Amniotic epithelial cell (primary cell): ENCODE results near the gene KBTBD4.

ENCODE experiments used
- DNase-seq: peaks from one replicate; pipeline ENCODE4 v3.0.0-alpha.2; 2010; ENCODE audit warnings: low read depth

The KBTBD4 gene

DNA sequence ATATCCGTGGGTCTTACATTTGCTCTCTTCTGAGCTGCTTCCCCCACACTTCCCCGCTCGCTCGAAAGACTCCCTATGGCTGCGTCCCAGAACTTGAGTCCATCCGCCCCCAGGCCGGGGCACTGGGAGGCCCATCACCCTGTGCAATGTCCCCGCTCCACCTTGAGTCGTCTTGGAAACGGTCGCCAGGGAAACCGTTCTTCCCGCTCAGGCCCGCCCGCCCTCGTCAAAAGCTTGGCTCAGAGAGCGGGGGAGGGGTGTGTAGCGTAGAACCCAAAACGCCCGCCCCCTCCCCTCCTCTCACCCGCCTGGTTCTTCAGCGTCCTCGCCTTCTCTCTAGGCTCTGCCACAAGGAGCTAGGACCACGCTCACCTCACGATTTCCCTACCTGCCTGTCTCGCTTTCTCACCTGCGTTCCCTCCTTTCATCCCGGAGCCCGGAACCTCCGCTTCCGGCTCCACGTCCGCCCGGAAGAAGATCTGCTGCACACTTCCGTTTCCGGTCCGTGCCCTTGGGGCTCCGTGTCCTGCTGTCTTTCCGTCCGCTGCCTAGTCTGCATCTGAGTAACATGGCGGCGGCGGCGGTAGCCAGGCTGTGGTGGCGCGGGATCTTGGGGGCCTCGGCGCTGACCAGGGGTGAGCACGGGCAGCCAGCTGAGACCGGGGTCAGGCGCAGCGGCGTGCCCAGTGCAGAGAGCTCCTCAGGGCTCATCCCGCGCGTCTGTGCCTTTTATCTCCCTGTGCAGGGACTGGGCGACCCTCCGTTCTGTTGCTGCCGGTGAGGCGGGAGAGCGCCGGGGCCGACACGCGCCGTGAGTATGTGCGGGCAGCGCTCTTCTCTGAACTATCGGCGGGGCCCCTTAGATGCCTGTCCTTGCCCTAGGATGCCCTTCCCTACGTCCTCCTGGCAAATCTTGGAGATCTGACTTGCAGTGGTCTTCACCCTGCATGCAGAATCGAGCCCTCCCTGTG lies at the start of gene KBTBD4, which contains the start of gene NDUFS3:
KBTBD4 (minus strand) TSS at position 447 of the 971 bp plus-strand sequence; CDS start at position 428, 19 bp downstream.
NDUFS3 (plus strand) TSS at position 551 of the 971 bp plus-strand sequence; CDS start at position 569, 18 bp downstream.
- peak; percentile 83 for DNase-seq

DNA sequence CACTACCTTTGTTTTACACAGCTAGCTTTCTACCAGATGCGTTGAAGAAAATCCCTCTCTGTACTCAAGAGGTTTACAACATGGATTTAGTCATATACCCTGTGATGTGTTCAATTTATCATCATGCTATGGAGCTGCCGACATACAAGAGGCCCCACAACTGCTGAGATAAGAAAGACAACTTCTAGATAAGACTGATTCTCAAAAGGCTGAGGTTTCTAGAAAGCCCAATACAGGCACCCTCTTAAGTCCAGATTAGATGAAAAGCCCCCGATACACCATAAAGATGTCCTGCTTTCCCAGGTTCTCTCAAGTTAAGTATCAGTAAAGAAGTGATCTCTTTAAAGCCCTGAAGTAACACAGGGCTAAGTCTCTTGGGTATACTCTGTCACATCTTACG lies 49.3 kb upstream of the KBTBD4 start:
- DNase-seq: peak; percentile 87

DNA sequence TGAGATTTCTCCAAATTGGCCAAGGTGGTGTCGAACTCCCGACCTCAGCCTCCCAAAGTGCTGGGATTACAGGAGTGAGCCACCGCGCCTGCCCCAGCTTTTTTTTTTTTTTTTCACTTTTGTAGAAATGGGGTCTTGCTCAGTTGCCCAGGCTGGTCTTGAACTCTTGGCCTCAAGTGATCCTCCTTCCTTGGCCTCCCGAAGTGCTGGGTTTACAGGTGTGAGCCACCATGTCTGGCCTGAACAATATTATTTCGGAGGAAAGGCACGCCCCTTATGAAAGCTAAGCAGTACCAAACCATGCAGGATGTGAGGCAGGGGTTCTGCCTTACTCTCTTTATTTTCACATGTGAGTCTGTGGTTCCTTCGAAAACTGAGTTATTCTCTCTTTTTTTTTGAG lies 47.5 kb upstream of the KBTBD4 start:
- DNase-seq: no peak

DNA sequence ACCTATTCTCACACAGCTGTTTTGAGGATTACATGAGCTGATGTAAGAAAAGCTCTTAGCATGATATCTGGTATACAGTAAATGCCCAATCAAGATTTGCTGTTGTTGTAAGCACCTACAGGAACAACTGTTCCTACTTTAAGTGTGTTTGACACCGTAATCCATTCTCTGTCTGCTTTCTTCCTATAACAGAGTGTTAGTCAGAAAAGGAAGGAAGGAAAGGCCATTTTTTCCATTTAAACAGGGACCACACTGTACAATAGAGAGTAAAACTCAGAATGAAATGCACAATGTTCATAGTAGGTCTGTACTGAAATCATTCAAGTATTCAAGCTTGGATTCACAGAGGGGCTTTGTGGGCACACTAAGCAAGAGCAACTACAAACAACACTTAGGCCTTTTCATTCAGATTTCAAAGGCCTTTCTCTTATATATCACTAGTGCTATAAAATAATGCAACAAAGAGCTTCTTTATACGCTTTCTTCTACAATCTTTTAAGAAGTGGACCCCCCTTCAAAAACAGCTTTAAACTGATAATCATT lies 42.1 kb upstream of the KBTBD4 start:
- DNase-seq: no peak

DNA sequence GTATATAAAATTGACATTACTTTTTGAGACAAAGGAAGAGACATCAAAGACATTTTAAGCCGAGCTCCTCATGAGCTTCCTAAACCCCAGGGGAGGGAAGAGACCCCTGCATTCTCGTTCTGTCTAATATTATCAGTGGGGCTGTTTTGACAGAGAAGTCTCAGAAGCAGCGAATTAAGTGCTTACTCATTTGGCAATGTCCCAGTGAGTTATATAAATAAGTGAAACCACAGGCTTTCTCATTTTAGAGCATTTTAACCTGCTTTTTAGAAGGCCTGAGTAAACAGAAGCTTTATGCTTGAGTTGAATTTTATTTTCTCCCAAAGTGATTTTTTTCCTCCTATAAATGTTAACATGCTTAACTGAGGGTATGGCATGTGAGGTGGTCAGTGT lies 38.6 kb upstream of the KBTBD4 start:
- DNase-seq: peak; percentile 80

DNA sequence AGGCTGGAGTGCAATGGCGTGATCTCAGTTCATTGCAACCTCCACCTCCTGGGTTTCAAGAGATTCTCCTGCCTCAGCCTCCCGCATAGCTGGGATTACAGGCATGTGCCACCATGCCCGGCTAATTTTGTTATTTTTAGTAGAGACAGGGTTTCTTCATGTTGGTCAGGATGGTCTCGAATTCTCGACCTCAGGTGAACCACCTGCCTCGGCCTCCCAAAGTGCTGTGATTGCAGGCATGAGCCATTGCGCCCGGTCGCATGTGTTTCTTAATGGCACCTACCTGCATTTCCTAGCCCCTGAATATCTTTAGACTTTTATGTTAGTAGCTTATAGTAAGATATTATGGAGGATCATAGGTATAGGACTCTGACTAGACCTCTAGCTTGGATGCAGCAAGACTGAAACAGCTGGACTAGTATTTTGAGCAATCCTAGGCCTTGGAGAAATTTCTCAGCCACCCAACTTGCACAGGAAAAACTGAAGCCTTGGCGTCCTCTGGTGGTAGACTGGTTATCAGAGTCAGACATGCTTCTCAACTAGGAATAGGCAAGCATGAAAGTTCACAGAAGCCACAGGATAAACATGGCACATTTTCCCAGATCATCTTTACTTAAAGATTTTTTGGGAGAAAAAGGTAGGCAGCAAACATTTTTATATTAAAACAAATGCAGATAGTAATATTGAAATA lies 38.1 kb upstream of the KBTBD4 start:
- DNase-seq: peak; percentile 85

DNA sequence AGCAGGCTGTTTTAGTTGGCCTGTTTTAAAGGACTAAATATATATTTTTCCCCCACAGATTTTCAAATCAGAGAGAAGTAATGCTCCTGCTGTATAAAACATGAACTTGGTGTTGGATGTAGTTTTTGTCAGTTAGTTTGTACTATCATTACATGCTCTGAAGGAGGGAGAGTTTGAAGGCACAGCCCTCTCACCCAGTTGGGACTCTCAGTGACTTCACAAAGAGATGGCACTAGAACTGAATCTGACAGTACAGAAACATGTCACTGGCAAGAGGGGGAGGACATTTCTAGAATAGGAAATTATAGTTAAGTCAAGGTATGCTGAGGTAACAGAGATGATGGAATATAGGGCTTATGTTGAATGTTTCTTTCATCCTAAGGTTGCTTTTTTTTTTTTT lies 36.5 kb upstream of the KBTBD4 start:
- no peak for DNase-seq

DNA sequence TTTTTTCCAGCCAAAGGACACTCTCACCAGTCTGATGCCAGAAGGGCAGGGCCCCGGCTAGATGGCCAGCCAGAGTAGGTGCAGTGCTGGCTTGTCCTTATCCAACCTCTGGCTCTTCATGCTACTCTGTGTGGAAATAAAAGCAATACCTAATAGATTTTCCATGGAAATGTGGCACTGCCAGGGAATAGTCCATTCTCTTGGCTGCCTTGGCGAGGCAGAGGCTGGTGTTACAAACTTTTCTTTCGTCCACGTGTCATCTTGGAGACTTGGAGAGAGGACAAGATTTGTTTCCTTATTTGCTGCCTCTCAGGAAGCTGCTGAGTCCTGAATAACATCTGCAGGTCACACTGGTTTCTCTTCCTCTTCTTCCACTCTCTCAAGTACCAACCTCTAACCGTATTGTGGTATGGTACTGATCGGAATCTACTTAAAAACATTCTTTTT lies 32.6 kb upstream of the KBTBD4 start:
- no peak for DNase-seq

DNA sequence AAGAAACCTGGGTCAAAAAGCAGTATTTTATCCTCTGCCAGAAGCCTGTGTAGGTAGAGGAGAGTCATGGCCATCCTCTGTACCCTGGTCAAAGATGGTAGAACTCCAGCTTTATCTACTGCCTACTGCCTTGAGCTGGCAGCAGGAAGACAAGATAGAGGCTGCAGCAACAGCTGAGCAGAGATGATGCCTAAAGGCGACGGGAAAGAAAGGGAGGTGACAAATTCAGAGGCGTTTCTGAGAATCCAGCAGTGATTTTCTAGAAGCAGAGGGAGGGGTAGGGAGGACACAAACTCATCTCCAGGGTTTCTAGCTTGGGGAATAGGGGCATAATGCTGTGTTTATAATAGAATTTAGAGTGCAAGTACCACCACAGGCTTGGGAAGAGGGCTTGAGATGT lies 30.9 kb upstream of the KBTBD4 start:
- DNase-seq: no peak

DNA sequence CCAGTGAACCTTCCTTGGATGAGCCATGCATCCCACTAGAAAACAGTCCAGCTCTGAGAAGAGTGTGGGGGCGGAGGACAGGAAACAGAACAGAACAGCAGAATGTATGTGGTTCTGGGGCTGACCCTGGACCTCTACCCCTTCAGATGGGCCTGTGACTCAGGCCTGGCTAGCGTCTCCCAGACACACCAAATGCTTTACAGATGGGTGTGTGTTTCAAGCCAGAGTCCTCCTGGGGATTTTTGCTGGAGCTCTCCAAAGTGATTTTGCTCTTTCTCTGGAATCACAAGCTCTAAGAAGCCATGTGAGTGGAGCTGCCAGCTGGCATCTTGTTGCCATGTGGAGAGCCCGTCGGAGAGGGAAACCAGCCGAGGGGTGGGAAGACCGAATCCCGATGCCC lies 28.6 kb upstream of the KBTBD4 start:
- DNase-seq: peak; percentile 96

DNA sequence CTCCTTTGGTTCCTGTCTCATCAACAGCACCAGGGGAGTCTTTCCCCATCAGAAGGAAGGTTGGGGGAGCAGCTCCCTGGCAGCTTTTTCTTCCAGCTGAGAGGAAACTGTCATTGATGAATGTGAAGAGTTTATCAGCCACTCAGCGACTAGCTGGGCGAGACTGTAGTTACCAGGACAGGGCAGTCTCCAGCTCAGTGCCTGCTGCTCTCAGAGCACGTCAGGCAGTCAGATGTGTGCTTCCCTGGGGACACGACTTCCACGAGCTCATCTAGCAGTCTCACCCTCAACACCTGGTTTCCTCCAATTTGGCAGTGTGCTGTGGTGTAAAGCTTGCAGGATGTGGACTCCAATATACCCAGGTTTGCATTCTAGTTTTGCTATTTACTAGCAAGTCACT lies 28.0 kb upstream of the KBTBD4 start:
- peak; percentile 48 for DNase-seq

DNA sequence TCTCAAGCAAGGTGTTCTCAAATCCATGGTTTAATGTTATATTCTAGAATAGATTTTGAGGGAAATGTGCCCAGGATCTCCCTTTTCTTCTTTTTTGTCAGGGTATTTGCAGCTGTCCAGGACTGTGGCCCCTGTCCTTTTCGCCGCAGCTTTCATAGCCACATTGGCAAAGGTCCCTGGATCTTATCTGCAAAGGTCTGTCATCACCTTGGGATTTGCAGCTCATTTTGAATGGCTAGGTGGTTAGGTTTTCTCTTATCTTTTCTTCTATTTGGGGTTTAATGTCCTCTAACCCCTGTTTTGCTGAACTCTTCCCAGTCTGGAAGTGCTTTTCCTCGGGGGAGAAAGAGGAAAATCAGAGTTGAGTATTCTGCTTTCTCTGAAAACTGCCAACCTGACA lies 27.2 kb upstream of the KBTBD4 start:
- no peak for DNase-seq

DNA sequence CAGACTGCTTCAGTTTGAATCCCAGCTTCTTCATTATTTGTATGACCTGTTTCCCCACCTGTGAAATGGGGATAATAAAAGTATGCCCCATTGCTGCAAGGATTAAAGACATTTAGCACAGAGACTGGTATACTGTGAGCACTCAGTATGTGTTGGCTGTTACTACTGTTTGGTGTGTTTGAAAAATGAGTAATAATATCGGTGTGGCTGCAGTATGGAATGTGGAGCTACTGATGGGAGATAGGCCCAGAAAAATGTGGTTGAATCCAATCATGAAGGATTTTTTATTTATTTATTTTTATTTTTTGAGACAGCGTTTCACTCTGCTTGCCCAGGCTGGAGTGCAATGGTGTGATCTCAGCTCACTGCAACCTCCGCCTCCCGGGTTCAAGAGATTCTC lies 24.5 kb upstream of the KBTBD4 start:
- no peak for DNase-seq

DNA sequence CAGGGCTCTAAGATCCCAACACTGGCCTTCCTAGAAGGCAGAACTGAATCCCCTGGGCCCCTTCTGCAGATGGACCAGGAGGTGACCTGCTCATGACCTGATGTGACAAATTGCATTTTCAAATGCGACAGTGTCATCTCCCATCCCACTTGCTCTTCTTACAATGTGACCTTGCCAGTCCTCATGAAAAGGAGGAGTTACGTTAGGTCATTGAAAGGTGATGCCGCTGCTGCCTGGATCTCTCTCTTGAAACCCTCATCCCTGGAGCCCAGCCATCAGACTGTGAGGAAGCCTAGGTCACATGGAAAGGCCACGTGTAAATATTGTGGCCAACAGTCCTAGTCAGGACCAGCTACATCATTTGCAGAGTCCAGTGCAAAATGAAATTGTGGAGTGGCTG lies 21.1 kb upstream of the KBTBD4 start:
- no peak for DNase-seq

DNA sequence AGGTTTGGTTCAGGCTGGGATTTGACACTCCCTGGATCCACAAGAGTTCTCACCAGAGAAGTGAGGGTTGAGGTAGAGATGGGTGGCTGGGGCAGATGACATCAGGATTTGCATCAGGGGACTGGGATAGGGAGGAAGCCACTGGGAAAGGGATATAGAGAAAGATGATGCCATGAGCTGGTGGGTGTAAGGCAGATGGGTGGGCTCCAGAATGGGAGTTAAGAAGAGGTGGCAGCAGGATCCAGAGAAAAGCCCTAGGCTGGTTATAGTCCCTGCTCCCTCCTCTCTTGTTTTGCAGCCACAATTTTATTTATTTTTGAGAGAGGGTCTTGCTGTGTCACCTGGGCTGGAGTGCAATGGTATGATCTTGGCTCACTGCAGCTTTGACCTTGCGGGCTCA lies 17.2 kb upstream of the KBTBD4 start:
- no peak for DNase-seq

DNA sequence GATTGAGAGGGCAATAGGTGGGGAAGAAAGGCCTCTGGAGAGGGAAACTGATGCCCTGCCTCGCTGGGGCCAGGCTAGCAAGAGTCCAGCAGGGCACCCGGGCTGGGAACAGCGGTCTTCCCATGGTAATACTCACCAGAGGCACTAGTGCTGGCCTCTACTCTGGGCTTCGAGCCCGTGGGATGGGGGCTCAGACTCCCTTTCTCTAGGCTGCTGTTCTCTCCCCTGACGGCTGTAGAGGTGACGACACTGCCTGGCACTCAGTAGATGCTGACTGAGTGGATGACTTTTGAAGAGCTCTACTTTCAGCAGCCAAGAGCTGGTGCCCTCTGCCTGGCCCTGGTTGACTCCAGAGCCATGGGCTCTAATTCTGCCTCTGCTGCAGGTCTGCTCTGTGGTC lies 16.3 kb upstream of the KBTBD4 start:
- DNase-seq: no peak

DNA sequence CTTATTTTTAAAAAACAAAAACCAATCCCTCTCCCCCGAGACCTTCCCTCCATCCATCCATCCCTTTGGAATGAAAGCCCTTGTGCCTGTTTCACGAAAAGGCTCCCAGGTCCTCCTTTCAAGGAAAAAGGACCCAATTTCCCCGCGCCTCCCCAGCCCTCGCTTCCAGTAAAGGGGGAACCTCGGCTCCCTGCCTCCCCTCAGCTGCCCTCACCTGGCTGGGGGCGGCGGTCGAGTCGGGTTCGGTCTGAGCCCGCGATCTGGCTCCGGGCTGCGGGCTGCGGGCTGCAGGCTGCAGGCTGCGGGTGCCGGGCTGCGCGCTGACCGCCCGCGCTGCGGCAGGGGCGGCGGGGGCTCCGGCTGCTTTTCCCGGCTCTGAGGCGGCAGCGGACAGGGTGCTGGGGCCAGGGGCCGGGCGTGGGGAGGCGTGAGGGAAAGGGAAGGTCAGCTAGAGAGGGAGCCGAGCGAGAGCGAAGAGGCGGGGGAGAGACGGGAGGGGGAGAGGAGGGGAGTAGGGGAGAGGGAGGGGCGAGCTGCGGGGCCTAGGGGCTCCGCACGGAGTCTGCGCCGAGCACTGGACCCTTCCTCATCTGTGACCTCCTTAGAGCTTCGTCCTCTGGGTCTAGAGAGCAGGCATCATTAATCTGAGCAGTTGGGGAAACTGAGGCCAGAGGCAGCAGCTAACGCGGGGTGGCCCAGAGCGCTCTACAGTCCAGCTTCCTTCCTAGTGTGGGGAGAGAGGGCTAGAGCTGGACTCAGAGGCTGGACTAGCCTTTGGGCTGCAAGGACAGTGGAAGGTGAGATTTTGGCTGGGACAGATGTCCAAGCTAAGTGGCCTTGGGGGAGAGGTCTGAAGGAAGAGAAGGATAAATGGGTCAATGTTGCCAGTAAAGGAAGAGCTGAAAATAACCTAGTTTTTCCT lies 15.4 kb upstream of the KBTBD4 start, which contains the start of gene C1QTNF4:
C1QTNF4 (minus strand) TSS at position 478 of the 922 bp plus-strand sequence. CDS start 3,601 bp downstream, outside the sequence.
- no peak for DNase-seq

DNA sequence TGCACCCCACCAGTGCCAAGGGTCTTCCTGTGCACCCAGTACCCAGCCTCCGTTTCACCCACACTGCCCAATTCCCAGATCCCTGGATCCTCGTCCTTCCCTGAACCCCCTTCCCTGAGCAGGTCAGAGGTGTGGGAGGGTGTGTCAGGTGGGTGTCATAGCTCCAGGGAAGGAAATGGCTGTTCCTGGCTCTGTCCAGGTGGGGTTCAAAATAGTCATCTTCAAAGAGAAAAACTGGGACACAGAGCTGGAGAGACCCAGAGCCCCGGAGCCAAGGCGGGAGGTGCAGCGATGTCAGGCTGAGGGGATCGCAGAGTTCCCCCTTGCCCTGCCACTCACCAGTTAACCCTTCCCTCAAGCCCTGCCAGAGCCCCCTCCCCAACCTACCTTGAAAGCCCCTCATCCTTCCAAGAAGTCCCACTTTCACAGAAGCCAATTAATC lies 14.7 kb upstream of the KBTBD4 start:
- no peak for DNase-seq

DNA sequence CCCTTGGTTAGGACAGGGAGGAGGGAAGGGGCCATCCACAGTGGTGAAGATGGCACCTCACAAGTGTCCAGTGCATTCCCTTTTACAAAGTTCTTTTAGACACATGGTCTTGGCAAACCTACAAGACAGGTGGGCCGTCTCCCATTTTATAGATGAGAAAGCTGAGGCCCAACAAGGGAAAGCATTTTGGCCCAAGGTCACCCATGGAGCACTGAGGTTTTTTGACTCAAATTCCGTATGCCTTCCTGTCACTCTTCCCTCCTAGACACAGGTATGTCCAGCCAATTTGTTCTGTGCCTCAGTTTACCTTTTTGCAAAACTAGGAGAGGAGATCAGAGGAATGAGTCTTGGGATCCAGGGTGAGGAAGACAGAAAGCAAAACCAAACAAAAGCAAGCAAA lies 14.2 kb upstream of the KBTBD4 start:
- DNase-seq: no peak

DNA sequence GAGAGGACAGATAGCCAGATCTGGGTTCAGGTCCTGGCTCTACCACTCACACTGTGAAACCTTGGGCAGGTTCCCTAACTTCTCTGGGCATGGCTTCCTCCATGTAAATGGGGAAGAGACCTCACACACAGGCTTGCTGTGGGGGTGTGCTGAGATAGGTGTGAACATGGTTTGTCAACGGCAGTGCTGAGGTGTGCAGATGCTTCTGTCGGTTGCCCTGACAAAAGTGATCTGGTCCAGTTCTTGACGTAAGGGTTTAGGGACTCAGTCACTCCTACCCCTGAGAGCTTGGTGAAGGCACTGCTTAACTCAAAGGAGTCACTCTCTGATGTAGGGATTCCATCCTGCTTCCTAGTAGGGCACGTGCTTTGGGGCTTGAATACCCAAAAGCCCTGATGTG lies 13.5 kb upstream of the KBTBD4 start:
- no peak for DNase-seq

DNA sequence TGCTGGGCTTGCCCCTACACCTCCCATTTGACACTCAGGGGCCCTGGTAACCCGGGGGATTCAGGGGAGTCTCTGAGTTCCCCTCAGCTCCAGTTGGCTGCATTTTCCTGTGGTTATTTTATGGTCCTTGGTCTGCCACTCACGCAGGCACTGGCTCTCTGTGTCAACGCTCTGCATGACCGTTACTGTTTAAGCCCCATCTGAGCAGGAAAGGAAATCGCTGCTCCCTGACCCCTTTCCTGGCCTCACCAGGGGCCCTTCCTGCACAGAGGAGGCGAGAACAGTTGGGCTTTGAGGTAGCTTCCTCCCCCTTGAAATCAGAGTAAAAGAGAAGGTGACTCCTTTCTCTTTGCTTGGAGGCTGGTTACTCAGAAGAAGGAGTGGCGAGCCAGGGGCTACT lies 13.0 kb upstream of the KBTBD4 start:
- DNase-seq: no peak
